Measurements from ENCODE around the gene OGFOD2. TPM values are rescaled to one million over a fixed set of nuclear protein-coding genes. Genes with fewer than 3 reads are reported as not detected.
"Not testable (repeated sequence)": the region's sequence is repeated elsewhere in the genome, so short reads cannot be mapped to it uniquely, and the experiment has no call there.

The OGFOD2 gene
- total RNA-seq, 4 donors from 2014 or later, result 12.0 to 36.0 (median 18.4) TPM

GRCh38 chr12:123010110-123010509 lies 35.1 kb downstream of the OGFOD2 start:
- TF ChIP-seq POLR2A (IDR thresholded peaks at IDR 0.05) (no peak), EP300 (IDR thresholded peaks at IDR 0.05; ENCODE audit: low read depth) (no peak), POLR2AphosphoS5 (IDR thresholded peaks at IDR 0.05) (no peak)
- TF ChIP-seq, protein P1, sequence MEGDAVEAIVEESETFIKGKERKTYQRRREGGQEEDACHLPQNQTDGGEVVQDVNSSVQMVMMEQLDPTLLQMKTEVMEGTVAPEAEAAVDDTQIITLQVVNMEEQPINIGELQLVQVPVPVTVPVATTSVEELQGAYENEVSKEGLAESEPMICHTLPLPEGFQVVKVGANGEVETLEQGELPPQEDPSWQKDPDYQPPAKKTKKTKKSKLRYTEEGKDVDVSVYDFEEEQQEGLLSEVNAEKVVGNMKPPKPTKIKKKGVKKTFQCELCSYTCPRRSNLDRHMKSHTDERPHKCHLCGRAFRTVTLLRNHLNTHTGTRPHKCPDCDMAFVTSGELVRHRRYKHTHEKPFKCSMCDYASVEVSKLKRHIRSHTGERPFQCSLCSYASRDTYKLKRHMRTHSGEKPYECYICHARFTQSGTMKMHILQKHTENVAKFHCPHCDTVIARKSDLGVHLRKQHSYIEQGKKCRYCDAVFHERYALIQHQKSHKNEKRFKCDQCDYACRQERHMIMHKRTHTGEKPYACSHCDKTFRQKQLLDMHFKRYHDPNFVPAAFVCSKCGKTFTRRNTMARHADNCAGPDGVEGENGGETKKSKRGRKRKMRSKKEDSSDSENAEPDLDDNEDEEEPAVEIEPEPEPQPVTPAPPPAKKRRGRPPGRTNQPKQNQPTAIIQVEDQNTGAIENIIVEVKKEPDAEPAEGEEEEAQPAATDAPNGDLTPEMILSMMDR (IDR thresholded peaks at IDR 0.05), result no peak
- no peaks in the 10 kb centered on the region for H3K36me3 ChIP-seq
- WGBS, 2 donors (ENCODE audit: low coverage in 1 of 2), result 72% methylated on average over 1 of the region's 1 CpG; no CpG with 5 or more reads in 1 of the 2 donors
- H3K4me3 ChIP-seq, result no peak overlapping the region
- DNase-seq, result no peak
- intact Hi-C loops (cut with DNase I; ENCODE audit: low total_unique reads) (no loop called here), in situ Hi-C loops (cut with MboI; ENCODE audit: low pct_ligation_motif_present in 1 of 4, low pct_unique_long_range_greater_than_20kb in 1 of 4, low sequenced_read_pairs in 3 of 4) (no loop called here)
- no peaks in the 10 kb centered on the region for H3K27me3 ChIP-seq
- no peak overlapping the region for H3K27ac ChIP-seq
- no peaks in the 10 kb centered on the region for H3K4me1 ChIP-seq
- no peaks in the 10 kb centered on the region for H3K9me3 ChIP-seq

GRCh38 chr12:123010681-123011080 lies 35.6 kb downstream of the OGFOD2 start:
- no peaks in the 10 kb centered on the region for H3K27me3 ChIP-seq
- no peaks in the 10 kb centered on the region for H3K9me3 ChIP-seq
- WGBS, 2 donors (ENCODE audit: low coverage in 1 of 2), result 90 to 100% methylated on average over 2 to 4 of the region's 4 CpGs
- intact Hi-C loops (cut with DNase I; ENCODE audit: low total_unique reads), result no loop called here
- no peak for DNase-seq
- no peak overlapping the region for H3K27ac ChIP-seq
- no peaks in the 10 kb centered on the region for H3K4me1 ChIP-seq
- TF ChIP-seq POLR2A (IDR thresholded peaks at IDR 0.05) (no peak), EP300 (IDR thresholded peaks at IDR 0.05; ENCODE audit: low read depth) (no peak), POLR2AphosphoS5 (IDR thresholded peaks at IDR 0.05) (no peak)
- TF ChIP-seq, protein P1 (IDR thresholded peaks at IDR 0.05), result no peak
- in situ Hi-C loops (cut with MboI; ENCODE audit: low pct_ligation_motif_present in 1 of 4, low pct_unique_long_range_greater_than_20kb in 1 of 4, low sequenced_read_pairs in 3 of 4), result no loop called here
- H3K4me3 ChIP-seq, result no peak overlapping the region
- H3K36me3 ChIP-seq, result no peaks in the 10 kb centered on the region

GRCh38 chr12:123011701-123012100 lies 36.7 kb downstream of the OGFOD2 start:
- Histone ChIP-seq H3K4me1 (no peaks in the 10 kb centered on the region), H3K27me3 (no peaks in the 10 kb centered on the region), H3K36me3 (no peaks in the 10 kb centered on the region), H3K9me3 (no peaks in the 10 kb centered on the region), H3K27ac (no peak overlapping the region), H3K4me3 (no peak overlapping the region)
- intact Hi-C loops (cut with DNase I; ENCODE audit: low total_unique reads) (no loop called here), in situ Hi-C loops (cut with MboI; ENCODE audit: low pct_ligation_motif_present in 1 of 4, low pct_unique_long_range_greater_than_20kb in 1 of 4, low sequenced_read_pairs in 3 of 4) (no loop called here)
- DNase-seq, result no peak
- WGBS, 2 donors (ENCODE audit: low coverage in 1 of 2), result 67 to 88% methylated on average over 2 to 6 of the region's 6 CpGs
- TF ChIP-seq EP300 (IDR thresholded peaks at IDR 0.05; ENCODE audit: low read depth) (no peak), POLR2AphosphoS5 (IDR thresholded peaks at IDR 0.05) (no peak), POLR2A (IDR thresholded peaks at IDR 0.05) (no peak)
- TF ChIP-seq, protein P1 (IDR thresholded peaks at IDR 0.05), result no peak

DNA sequence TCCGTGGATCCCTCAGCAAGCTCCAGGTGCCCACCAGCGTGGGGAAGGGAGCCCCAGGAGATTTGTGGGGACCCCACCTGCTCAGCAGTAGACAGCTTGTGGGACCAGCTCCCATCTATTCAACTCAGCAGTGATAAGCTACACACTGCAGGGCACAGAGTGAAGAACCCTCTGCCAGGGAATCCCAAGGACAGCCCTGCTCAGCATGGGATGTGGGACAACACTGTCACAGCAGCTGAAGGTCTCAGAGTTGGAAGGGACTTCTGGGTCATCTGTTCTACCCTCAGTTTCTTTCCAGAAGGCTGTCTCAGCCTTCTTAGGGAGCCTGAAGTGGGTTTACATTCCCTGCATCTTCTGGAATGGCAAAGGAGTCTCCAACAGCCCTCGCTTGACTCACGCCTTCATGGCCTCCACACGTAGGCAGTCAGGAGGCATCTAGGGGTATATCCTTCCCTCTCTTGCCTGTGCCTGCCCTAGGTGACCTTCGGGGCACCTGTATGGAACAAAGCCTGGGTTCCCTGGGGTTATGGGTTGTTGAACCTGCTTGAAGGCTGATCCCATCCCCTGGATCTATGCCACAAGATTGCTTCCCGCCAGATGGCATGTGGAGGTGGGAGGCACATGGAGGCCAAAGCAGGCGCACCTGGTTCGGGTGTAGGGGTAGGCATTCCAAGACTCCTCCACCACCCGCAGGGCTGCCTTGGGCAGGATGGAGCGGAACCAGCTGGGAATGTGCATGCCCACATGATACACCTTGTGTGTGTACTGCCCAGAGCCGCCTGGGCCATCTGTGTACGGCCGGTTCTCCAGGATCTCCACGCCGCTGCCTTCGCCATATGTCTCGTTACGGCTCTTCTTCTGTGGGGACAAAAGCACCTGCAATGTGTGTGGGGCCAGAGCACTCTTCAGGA lies 38.4 kb downstream of the OGFOD2 start:
- intact Hi-C loops (cut with DNase I; ENCODE audit: low total_unique reads), result no loop called here
- in situ Hi-C loops (cut with MboI; ENCODE audit: low pct_ligation_motif_present in 1 of 4, low pct_unique_long_range_greater_than_20kb in 1 of 4, low sequenced_read_pairs in 3 of 4), result no loop called here
- TF ChIP-seq POLR2A (IDR thresholded peaks at IDR 0.05) (no peak), EP300 (IDR thresholded peaks at IDR 0.05; ENCODE audit: low read depth) (no peak), POLR2AphosphoS5 (IDR thresholded peaks at IDR 0.05) (no peak)
- TF ChIP-seq, protein P1 (IDR thresholded peaks at IDR 0.05), result no peak
- Histone ChIP-seq H3K36me3 (no peaks in the 10 kb centered on the region), H3K4me3 (no peak overlapping the region), H3K9me3 (no peaks in the 10 kb centered on the region), H3K4me1 (peaks cover 0 to under 1% (median 0%) of the 10 kb centered on the region in 4 donors), H3K27me3 (no peaks in the 10 kb centered on the region), H3K27ac (no peak overlapping the region)
- no peak for DNase-seq
- WGBS, 2 donors (ENCODE audit: low coverage in 1 of 2), result 92% methylated on average over 19 of the region's 19 CpGs; no CpG with 5 or more reads in 1 of the 2 donors

- WGBS, 2 donors (ENCODE audit: low coverage in 1 of 2), result 71 to 94% methylated on average over 1 to 4 of the region's 4 CpGs
- intact Hi-C loops (cut with DNase I; ENCODE audit: low total_unique reads); H3K27ac ChIP-seq: not testable (repeated sequence)
Observed at GRCh38 chr12:123014473-123014872, 39.4 kb downstream of the OGFOD2 start.

More at GRCh38 chr12:123014473-123014872, 39.4 kb downstream of the OGFOD2 start:
- in situ Hi-C loops (cut with MboI; ENCODE audit: low pct_ligation_motif_present in 1 of 4, low pct_unique_long_range_greater_than_20kb in 1 of 4, low sequenced_read_pairs in 3 of 4); H3K4me3 ChIP-seq; H3K27me3 ChIP-seq; DNase-seq; H3K36me3 ChIP-seq; H3K9me3 ChIP-seq: not testable (repeated sequence)
- H3K4me1 ChIP-seq, result peaks cover 0 to 11% (median 4%) of the 10 kb centered on the region in 4 donors
